ENCODE measurements around the gene CNTNAP2. TPM values are rescaled to one million over a fixed set of nuclear protein-coding genes. Genes with fewer than 3 reads are reported as not detected.

The CNTNAP2 gene
- total RNA-seq, 4 donors from 2014 or later = not detected

GRCh38 chr7:147145194-147145593 lies 1028.6 kb downstream of the CNTNAP2 start:
- H3K27ac ChIP-seq = no peak overlapping the region
- intact Hi-C loops (cut with DNase I; ENCODE audit: low total_unique reads) = no loop called here
- H3K27me3 ChIP-seq = no peaks in the 10 kb centered on the region
- no peaks in the 10 kb centered on the region for H3K36me3 ChIP-seq
- TF ChIP-seq POLR2A (IDR thresholded peaks at IDR 0.05) = no peak
- TF ChIP-seq, protein P1, sequence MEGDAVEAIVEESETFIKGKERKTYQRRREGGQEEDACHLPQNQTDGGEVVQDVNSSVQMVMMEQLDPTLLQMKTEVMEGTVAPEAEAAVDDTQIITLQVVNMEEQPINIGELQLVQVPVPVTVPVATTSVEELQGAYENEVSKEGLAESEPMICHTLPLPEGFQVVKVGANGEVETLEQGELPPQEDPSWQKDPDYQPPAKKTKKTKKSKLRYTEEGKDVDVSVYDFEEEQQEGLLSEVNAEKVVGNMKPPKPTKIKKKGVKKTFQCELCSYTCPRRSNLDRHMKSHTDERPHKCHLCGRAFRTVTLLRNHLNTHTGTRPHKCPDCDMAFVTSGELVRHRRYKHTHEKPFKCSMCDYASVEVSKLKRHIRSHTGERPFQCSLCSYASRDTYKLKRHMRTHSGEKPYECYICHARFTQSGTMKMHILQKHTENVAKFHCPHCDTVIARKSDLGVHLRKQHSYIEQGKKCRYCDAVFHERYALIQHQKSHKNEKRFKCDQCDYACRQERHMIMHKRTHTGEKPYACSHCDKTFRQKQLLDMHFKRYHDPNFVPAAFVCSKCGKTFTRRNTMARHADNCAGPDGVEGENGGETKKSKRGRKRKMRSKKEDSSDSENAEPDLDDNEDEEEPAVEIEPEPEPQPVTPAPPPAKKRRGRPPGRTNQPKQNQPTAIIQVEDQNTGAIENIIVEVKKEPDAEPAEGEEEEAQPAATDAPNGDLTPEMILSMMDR (IDR thresholded peaks at IDR 0.05 in 4 of 5, conservative IDR thresholded peaks at IDR 0.05 in 1 of 5) = no peak
- DNase-seq (no peak), ATAC-seq (no peak)
- H3K4me1 ChIP-seq = no peaks in the 10 kb centered on the region
- in situ Hi-C loops (cut with MboI; ENCODE audit: low sequenced_read_pairs in 4 of 4) = no loop called here
- no peak overlapping the region for H3K4me3 ChIP-seq
- H3K9me3 ChIP-seq = no peaks in the 10 kb centered on the region

DNA sequence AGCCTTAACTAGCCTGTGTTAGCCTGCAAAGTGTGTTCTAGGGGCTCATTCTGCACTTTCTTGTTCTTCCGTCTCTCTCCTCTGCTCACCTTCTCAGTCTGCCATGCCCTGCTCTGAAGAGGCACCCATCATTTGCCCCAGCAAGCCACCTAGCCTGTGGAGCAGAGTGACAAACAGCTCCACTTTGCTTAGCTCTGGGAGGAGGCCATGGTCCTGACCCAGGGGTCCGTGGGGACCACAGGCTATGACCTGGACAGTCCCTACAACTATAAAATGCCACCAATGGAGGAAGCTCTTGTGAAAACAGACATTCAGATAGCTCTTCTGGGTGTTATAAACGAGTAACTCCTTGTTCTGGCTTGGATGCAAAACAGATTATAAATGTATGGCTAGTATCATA lies 1029.6 kb downstream of the CNTNAP2 start:
- ATAC-seq (no peak), DNase-seq (no peak)
- no peak overlapping the region for H3K27ac ChIP-seq
- H3K36me3 ChIP-seq = no peaks in the 10 kb centered on the region
- TF ChIP-seq POLR2A (IDR thresholded peaks at IDR 0.05) = no peak
- TF ChIP-seq, protein P1 (IDR thresholded peaks at IDR 0.05 in 4 of 5, conservative IDR thresholded peaks at IDR 0.05 in 1 of 5) = no peak
- H3K9me3 ChIP-seq = no peaks in the 10 kb centered on the region
- intact Hi-C loops (cut with DNase I; ENCODE audit: low total_unique reads) (no loop called here), in situ Hi-C loops (cut with MboI; ENCODE audit: low sequenced_read_pairs in 4 of 4) (no loop called here)
- H3K27me3 ChIP-seq = no peaks in the 10 kb centered on the region
- no peaks in the 10 kb centered on the region for H3K4me1 ChIP-seq
- H3K4me3 ChIP-seq = no peak overlapping the region

- intact Hi-C loops (cut with DNase I; ENCODE audit: low total_unique reads) = no loop called here
- no peak overlapping the region for H3K4me3 ChIP-seq
- no peak overlapping the region for H3K27ac ChIP-seq
- ATAC-seq = no peak
- no peaks in the 10 kb centered on the region for H3K4me1 ChIP-seq
- in situ Hi-C loops (cut with MboI; ENCODE audit: low sequenced_read_pairs in 4 of 4) = no loop called here
- no peak for DNase-seq
- no peaks in the 10 kb centered on the region for H3K27me3 ChIP-seq
- no peak for TF ChIP-seq POLR2A (IDR thresholded peaks at IDR 0.05)
- TF ChIP-seq, protein P1 (IDR thresholded peaks at IDR 0.05 in 4 of 5, conservative IDR thresholded peaks at IDR 0.05 in 1 of 5) = no peak
- no peaks in the 10 kb centered on the region for H3K36me3 ChIP-seq
- H3K9me3 ChIP-seq = no peaks in the 10 kb centered on the region
These were observed 1035.1 kb downstream of the CNTNAP2 start for GRCh38 chr7:147151661-147152060.

- no peaks in the 10 kb centered on the region for H3K4me1 ChIP-seq
- no peaks in the 10 kb centered on the region for H3K36me3 ChIP-seq
- in situ Hi-C loops (cut with MboI; ENCODE audit: low sequenced_read_pairs in 4 of 4) (no loop called here), intact Hi-C loops (cut with DNase I; ENCODE audit: low total_unique reads) (no loop called here)
- ATAC-seq (no peak), DNase-seq (no peak)
- H3K27me3 ChIP-seq = no peaks in the 10 kb centered on the region
- no peak overlapping the region for H3K27ac ChIP-seq
- no peaks in the 10 kb centered on the region for H3K9me3 ChIP-seq
- H3K4me3 ChIP-seq = no peak overlapping the region
- TF ChIP-seq, protein P1 (IDR thresholded peaks at IDR 0.05 in 4 of 5, conservative IDR thresholded peaks at IDR 0.05 in 1 of 5) = no peak
- no peak for TF ChIP-seq POLR2A (IDR thresholded peaks at IDR 0.05)
These were observed 1037.0 kb downstream of the CNTNAP2 start for GRCh38 chr7:147153571-147153970.

DNA sequence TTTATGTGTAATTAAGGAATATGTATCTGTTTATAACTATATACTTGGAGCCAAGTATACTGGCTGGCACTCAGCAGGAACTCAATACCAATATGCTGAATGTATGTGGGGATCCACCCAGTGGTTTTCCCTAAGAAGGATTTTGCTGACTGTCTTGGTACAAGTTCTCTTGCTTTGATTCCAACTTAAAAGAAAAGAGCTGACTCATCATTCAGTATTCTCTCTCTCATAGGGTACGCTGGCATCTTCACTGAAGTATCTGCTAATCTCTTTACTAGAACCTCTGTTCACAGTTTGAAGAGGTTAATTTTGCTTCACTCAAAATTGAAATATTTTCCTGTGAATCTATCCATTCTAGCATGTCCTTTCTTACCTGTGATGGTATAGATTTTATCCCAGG lies 1044.8 kb downstream of the CNTNAP2 start:
- H3K4me3 ChIP-seq = no peak overlapping the region
- in situ Hi-C loops (cut with MboI; ENCODE audit: low sequenced_read_pairs in 4 of 4) = no loop called here
- TF ChIP-seq POLR2A (IDR thresholded peaks at IDR 0.05) = no peak
- TF ChIP-seq, protein P1 (IDR thresholded peaks at IDR 0.05 in 4 of 5, conservative IDR thresholded peaks at IDR 0.05 in 1 of 5) = no peak
- intact Hi-C loops (cut with DNase I; ENCODE audit: low total_unique reads) = no loop called here
- H3K9me3 ChIP-seq = no peaks in the 10 kb centered on the region
- H3K27ac ChIP-seq = no peak overlapping the region
- no peaks in the 10 kb centered on the region for H3K36me3 ChIP-seq
- no peaks in the 10 kb centered on the region for H3K27me3 ChIP-seq
- no peak for DNase-seq
- no peaks in the 10 kb centered on the region for H3K4me1 ChIP-seq
- no peak for ATAC-seq

All from gastrocnemius medialis (tissue), 4 donors.